SK-N-SH (cell line): ENCODE measurements around the gene AGPAT3. TPM values are rescaled to one million over a fixed set of nuclear protein-coding genes. Genes with fewer than 3 reads are reported as not detected.

Experiments
- CTCF ChIA-PET: fragments of 300-600, 350-600 bp; formaldehyde crosslinking; extraction: SDS; loops from one replicate; lab custom pipeline; 2021; lab: Yijun Ruan, JAX
- POLR2A ChIA-PET: fragments of 350-600 bp; sonication (Branson Sonifier 250); formaldehyde crosslinking; extraction: SDS; loops from one replicate; lab custom pipeline; 2020; ENCODE audit warnings: antibody characterized with exemption, inconsistent platforms; lab: Yijun Ruan, JAX
- DNase-seq: peaks from one replicate; pipeline ENCODE4 v3.0.0; 2012
- H2AFZ ChIP-seq: fragments of 200-600 bp; sonication (generic); 2 replicates; pipeline ENCODE4 v1.8.1; 2016; ENCODE audit warnings: antibody characterized with exemption, mild to moderate bottlenecking, low read depth
- H3F3A ChIP-seq: fragments of 200-600 bp; sonication (generic); replicated peaks from 2 replicates; pipeline ENCODE3; 2016; ENCODE audit warnings: antibody characterized with exemption, mild to moderate bottlenecking; ENCODE audit not compliant: insufficient read depth
- H3K27ac ChIP-seq, 2 experiments: fragments of 200-500 bp in 1 of 2; fragments of 200-600 bp in 1 of 2; sonication (Bioruptor generic) in 1 of 2; sonication (generic), shearing (Covaris generic) in 1 of 2; 2 replicates each; pipeline versions ENCODE4 v1.5.1 to v1.6.1; 2014 to 2016; ENCODE audit warnings: low read depth in 2 of 2, inconsistent platforms in 1 of 2, low read length in 1 of 2, mild to moderate bottlenecking in 1 of 2, mixed read lengths in 1 of 2
- H3K27me3 ChIP-seq: fragments of 200-600 bp; sonication (generic), shearing (Covaris generic); 2 replicates; pipeline ENCODE4 v1.6.1; 2016; ENCODE audit warnings: mixed run types; ENCODE audit not compliant: insufficient read depth
- H3K36me3 ChIP-seq, 2 experiments: fragments of 200-500 bp in 1 of 2; fragments of 200-600 bp in 1 of 2; sonication (Bioruptor generic) in 1 of 2; sonication (generic) in 1 of 2; replicated peaks in 1 of 2; 2 replicates each; pipeline versions ENCODE3 to v1.5.1; 2014 to 2016; ENCODE audit warnings: low read length in 1 of 2, mild to moderate bottlenecking in 1 of 2; ENCODE audit not compliant: insufficient read depth in 2 of 2, control insufficient read depth in 1 of 2
- H3K4me1 ChIP-seq, 2 experiments: fragments of 200-500 bp in 1 of 2; fragments of 200-600 bp in 1 of 2; sonication (Bioruptor generic) in 1 of 2; sonication (generic), shearing (Covaris generic) in 1 of 2; 2 replicates each; pipeline versions ENCODE4 v1.5.1 to v1.6.1; 2014 to 2016; ENCODE audit warnings: low read depth in 1 of 2, low read length in 1 of 2, mixed run types in 1 of 2; ENCODE audit not compliant: insufficient read depth in 2 of 2, control insufficient read depth in 1 of 2
- H3K4me2 ChIP-seq: fragments of 200-600 bp; sonication (generic), shearing (Covaris generic); 2 replicates; pipeline ENCODE4 v1.6.1; 2017; ENCODE audit warnings: mixed run types
- H3K4me3 ChIP-seq, 2 experiments: fragments of 200-500 bp in 1 of 2; fragments of 200-600 bp in 1 of 2; sonication (Bioruptor generic) in 1 of 2; sonication (generic), shearing (Covaris generic) in 1 of 2; 2 replicates each; pipeline versions ENCODE4 v1.5.1 to v1.8.1; 2014 to 2016; ENCODE audit warnings: low read depth in 2 of 2, inconsistent platforms in 1 of 2, low read length in 1 of 2, mild to moderate bottlenecking in 1 of 2, mixed read lengths in 1 of 2, moderate library complexity in 1 of 2
- H3K79me2 ChIP-seq: fragments of 200-600 bp; sonication (generic); 2 replicates; pipeline ENCODE4 v1.8.1; 2017; ENCODE audit warnings: mild to moderate bottlenecking; ENCODE audit not compliant: insufficient read depth
- H3K9ac ChIP-seq: fragments of 200-600 bp; sonication (generic); 2 replicates; pipeline ENCODE4 v1.6.1; 2017; ENCODE audit warnings: mixed run types
- H3K9me2 ChIP-seq: fragments of 200-600 bp; sonication (generic); 2 replicates; pipeline ENCODE4 v1.6.1; 2017; ENCODE audit warnings: mixed run types
- H3K9me3 ChIP-seq: fragments of 200-600 bp; sonication (generic); 2 replicates; pipeline ENCODE4 v1.6.1; 2017; ENCODE audit warnings: mixed run types, mild to moderate bottlenecking, moderate library complexity
- H4K20me1 ChIP-seq: fragments of 200-600 bp; sonication (generic); 2 replicates; pipeline ENCODE4 v1.6.1; 2017; ENCODE audit warnings: mild to moderate bottlenecking, mixed run types; ENCODE audit not compliant: insufficient read depth
- ELF1 ChIP-seq: IDR thresholded peaks from 2 replicates; pipeline ENCODE4 v1.4.0; 2012
- FOXM1 ChIP-seq: IDR thresholded peaks from 2 replicates; pipeline ENCODE4 v1.4.0; 2012; ENCODE audit warnings: low read depth, mild to moderate bottlenecking
- GATA2 ChIP-seq: sonication (generic); formaldehyde crosslinking; IDR thresholded peaks from 2 replicates; pipeline ENCODE4 v1.5.0; 2020; ENCODE audit warnings: mild to moderate bottlenecking, missing genetic modification reagents
- JUND ChIP-seq: IDR thresholded peaks from 2 replicates; pipeline ENCODE4 v1.4.0; 2012
- MXI1 ChIP-seq: IDR thresholded peaks from 2 replicates; pipeline ENCODE4 v1.6.1; 2012; ENCODE audit warnings: mild to moderate bottlenecking, low read depth, low read length, improper control_type of control experiment
- NRF1 ChIP-seq: IDR thresholded peaks from 2 replicates; pipeline ENCODE4 v1.6.1; 2012; ENCODE audit warnings: low read depth, mild to moderate bottlenecking, low read length
- RCOR1 ChIP-seq: fragments of 150-350 bp; IDR thresholded peaks from 2 replicates; pipeline ENCODE4 v1.6.1; 2017; ENCODE audit warnings: antibody characterized with exemption, low read length
- REST ChIP-seq: IDR thresholded peaks from 2 replicates; pipeline ENCODE4 v1.6.1; 2012; ENCODE audit warnings: mild to moderate bottlenecking, low read depth, low read length, moderate library complexity
- RFX5 ChIP-seq: IDR thresholded peaks from 2 replicates; pipeline ENCODE4 v1.6.1; 2012; ENCODE audit warnings: mild to moderate bottlenecking, improper control_type of control experiment, low read length
- RXRA ChIP-seq: IDR thresholded peaks from 2 replicates; pipeline ENCODE4 v1.4.0; 2012; ENCODE audit warnings: low read depth, mild to moderate bottlenecking, borderline replicate concordance
- SIN3A ChIP-seq: IDR thresholded peaks from 2 replicates; pipeline ENCODE4 v1.6.1; 2012; ENCODE audit warnings: low read depth, mild to moderate bottlenecking, low read length, moderate library complexity, borderline replicate concordance
- SMC3 ChIP-seq: IDR thresholded peaks from 2 replicates; pipeline ENCODE4 v1.6.1; 2012; ENCODE audit warnings: low read depth, low read length, improper control_type of control experiment
- TCF12 ChIP-seq: IDR thresholded peaks from 2 replicates; pipeline ENCODE4 v1.4.0; 2012
- WGBS: methylation state at CpG from one replicate; pipeline ENCODE4 v1.1.6; 2017; ENCODE audit warnings: low lambda C conversion rate; 5-methylcytosine and 5-hydroxymethylcytosine counted together
- polyA plus RNA-seq, 3 experiments: library from polyadenylated mRNA; depleted of rRNA; stranded (reverse); fragments of >200 nt; gene quantifications; 2 replicates each; pipeline ENCODE4 v1.2.3, GENCODE V29; 2012
- TF ChIP-seq, protein P1 (sequence below): IDR thresholded peaks from 2 replicates; pipeline ENCODE4 v1.4.0; 2012; ENCODE audit warnings: low read depth, borderline replicate concordance
- TF ChIP-seq, protein P2 (sequence below): IDR thresholded peaks from 2 replicates; pipeline ENCODE4; 2012

The AGPAT3 gene
- polyA plus RNA-seq, 1 of the 3 experiments (the other 2 are of a cell fraction): 35.3 TPM

DNA sequence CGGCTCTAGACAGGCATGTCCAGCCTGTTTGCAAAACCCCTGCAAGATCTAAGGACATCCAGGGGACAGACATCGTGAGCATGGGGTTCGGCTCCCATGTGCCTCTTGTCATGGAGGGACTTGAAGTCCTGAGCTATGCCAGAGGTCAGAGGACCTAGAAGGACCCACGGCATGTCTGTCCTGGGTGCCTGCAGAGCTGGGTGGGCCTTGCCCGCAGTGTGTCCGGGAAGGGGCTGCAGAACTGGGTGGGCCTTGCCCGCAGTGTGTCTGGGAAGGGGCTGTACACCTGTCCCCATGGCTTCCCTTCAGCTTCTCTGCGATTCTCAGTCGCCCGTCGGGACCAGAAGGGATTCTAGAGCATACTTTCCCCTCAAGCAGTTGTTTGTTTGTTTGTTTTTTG is 127.1 kb downstream of the AGPAT3 start:
- no peaks in the 10 kb centered on the region for H3K36me3 ChIP-seq
- H3K9ac ChIP-seq: no peak overlapping the region
- no peaks in the 10 kb centered on the region for H4K20me1 ChIP-seq
- ChIA-PET POLR2A (no interaction called here), CTCF (interaction anchor here (1.0 to 2.4 kb wide), 4 partner anchors 16 to 181 kb away, joined by 3 to 9 read pairs (median 4); no protein-coding TSS in a partner anchor)
- WGBS: 91% methylated on average over 8 of the region's 11 CpGs
- no peaks in the 10 kb centered on the region for H3K9me2 ChIP-seq
- H3K79me2 ChIP-seq: no peaks in the 10 kb centered on the region
- DNase-seq: no peak
- no peaks in the 10 kb centered on the region for H3K4me1 ChIP-seq
- no peaks in the 10 kb centered on the region for H3F3A ChIP-seq
- H2AFZ ChIP-seq: no peak overlapping the region
- no peak overlapping the region for H3K27ac ChIP-seq
- no peak overlapping the region for H3K4me3 ChIP-seq
- TF ChIP-seq REST (no peak), ELF1 (no peak), GATA2 (CRISPR knock-in tag) (no peak), RCOR1 (no peak), NRF1 (no peak), JUND (no peak), SIN3A (no peak), RXRA (no peak)
- H3K27me3 ChIP-seq: no peaks in the 10 kb centered on the region
- H3K9me3 ChIP-seq: no peaks in the 10 kb centered on the region
- no peak overlapping the region for H3K4me2 ChIP-seq

GRCh38 chr21:43993420-43993934 is 128.5 kb downstream of the AGPAT3 start:
- no peak overlapping the region for H3K27ac ChIP-seq
- TF ChIP-seq TCF12 (no peak), REST (no peak), SMC3 (no peak), RCOR1 (no peak), JUND (no peak), MXI1 (no peak), FOXM1 (no peak), RFX5 (no peak)
- TF ChIP-seq, protein P1, sequence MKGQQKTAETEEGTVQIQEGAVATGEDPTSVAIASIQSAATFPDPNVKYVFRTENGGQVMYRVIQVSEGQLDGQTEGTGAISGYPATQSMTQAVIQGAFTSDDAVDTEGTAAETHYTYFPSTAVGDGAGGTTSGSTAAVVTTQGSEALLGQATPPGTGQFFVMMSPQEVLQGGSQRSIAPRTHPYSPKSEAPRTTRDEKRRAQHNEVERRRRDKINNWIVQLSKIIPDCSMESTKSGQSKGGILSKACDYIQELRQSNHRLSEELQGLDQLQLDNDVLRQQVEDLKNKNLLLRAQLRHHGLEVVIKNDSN: no peak
- TF ChIP-seq, protein P2, sequence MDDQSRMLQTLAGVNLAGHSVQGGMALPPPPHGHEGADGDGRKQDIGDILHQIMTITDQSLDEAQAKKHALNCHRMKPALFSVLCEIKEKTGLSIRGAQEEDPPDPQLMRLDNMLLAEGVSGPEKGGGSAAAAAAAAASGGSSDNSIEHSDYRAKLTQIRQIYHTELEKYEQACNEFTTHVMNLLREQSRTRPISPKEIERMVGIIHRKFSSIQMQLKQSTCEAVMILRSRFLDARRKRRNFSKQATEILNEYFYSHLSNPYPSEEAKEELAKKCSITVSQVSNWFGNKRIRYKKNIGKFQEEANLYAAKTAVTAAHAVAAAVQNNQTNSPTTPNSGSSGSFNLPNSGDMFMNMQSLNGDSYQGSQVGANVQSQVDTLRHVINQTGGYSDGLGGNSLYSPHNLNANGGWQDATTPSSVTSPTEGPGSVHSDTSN: no peak
- H3K4me3 ChIP-seq: no peak overlapping the region
- H3K36me3 ChIP-seq: no peaks in the 10 kb centered on the region
- no peaks in the 10 kb centered on the region for H3K27me3 ChIP-seq
- no peaks in the 10 kb centered on the region for H3K9me2 ChIP-seq
- ChIA-PET POLR2A (no interaction called here), CTCF (interaction anchor here (2.4 kb wide), 1 partner anchor 18 kb away, joined by 9 read pairs; no protein-coding TSS in a partner anchor)
- H3K9me3 ChIP-seq: no peaks in the 10 kb centered on the region
- no peaks in the 10 kb centered on the region for H3F3A ChIP-seq
- H3K79me2 ChIP-seq: no peaks in the 10 kb centered on the region
- no peak overlapping the region for H3K9ac ChIP-seq
- H2AFZ ChIP-seq: no peak overlapping the region
- H4K20me1 ChIP-seq: no peaks in the 10 kb centered on the region
- no peak for DNase-seq
- no peak overlapping the region for H3K4me2 ChIP-seq
- no peaks in the 10 kb centered on the region for H3K4me1 ChIP-seq
- 88% methylated on average over 11 of the region's 18 CpGs for WGBS
